ENCODE data around the gene MRS2. TPM values are rescaled to one million over a fixed set of nuclear protein-coding genes. Genes with fewer than 3 reads are reported as not detected.

Gene MRS2
- total RNA-seq = 10 to 100 TPM; 24.7 to 26.3 TPM

GRCh38 chr6:24402697-24403500 is at the start of gene MRS2:
MRS2 (plus strand) TSS chr6:24402936; CDS start chr6:24403047, 111 bp downstream.
- intact Hi-C loops (cut with micrococcal nuclease) = no loop called here
- Mint-ChIP-seq H3K9me3 (no peaks in the 10 kb centered on the region), H3K27ac (peak within 1 kb of the TSS; percentile 71), H3K27me3 (peaks cover 15% of the 10 kb centered on the region), H3K36me3 (ENCODE audit: low read depth) (peaks cover 13% of the 10 kb centered on the region), H3K4me3 (peak within 1 kb of the TSS; percentile 97), H3K4me1 (ENCODE audit: low read depth) (peaks cover 25% of the 10 kb centered on the region)
- DNase-seq = peak; percentile 81
- peak; percentile 93 for ATAC-seq
- ChIA-PET POLR2A (interaction anchor here (0.6 kb wide), 1 partner anchor 185 kb away, joined by 3 read pairs; no protein-coding TSS in a partner anchor), CTCF (interaction anchor here (0.7 to 1.3 kb wide), 3 partner anchors 9 to 92 kb away, joined by 3 to 4 read pairs (median 3); partner anchors contain the start of gene ALDH5A1)
- TF ChIP-seq CTCF (IDR thresholded peaks at IDR 0.05) = no peak

- CTCF ChIA-PET = interaction anchor here (0.7 to 1.4 kb wide), 2 partner anchors 78 to 79 kb away, joined by 3 to 4 read pairs; no protein-coding TSS in a partner anchor
- no peak overlapping the region for H3K4me3 Mint-ChIP-seq
- no peak overlapping the region for H3K27ac Mint-ChIP-seq
- peaks cover 7% of the 10 kb centered on the region for H3K4me1 Mint-ChIP-seq (ENCODE audit: low read depth)
- DNase-seq = no peak
- POLR2A ChIA-PET = interaction anchor here (1.2 kb wide), 1 partner anchor 140 kb away, joined by 4 read pairs; no protein-coding TSS in a partner anchor
- H3K27me3 Mint-ChIP-seq = peaks cover 22% of the 10 kb centered on the region
- H3K9me3 Mint-ChIP-seq = no peaks in the 10 kb centered on the region
- no peak for TF ChIP-seq CTCF (IDR thresholded peaks at IDR 0.05)
- H3K36me3 Mint-ChIP-seq (ENCODE audit: low read depth) = no peaks in the 10 kb centered on the region
- ATAC-seq = no peak
- intact Hi-C loops (cut with micrococcal nuclease) = no loop called here
Measured at GRCh38 chr6:24353861-24354260, 48.9 kb upstream of the MRS2 start.

- CTCF ChIA-PET = interaction anchor here (1.0 kb wide), 1 partner anchor 81 kb away, joined by 3 read pairs; no protein-coding TSS in a partner anchor
Measured at GRCh38 chr6:24355393-24355792, 47.3 kb upstream of the MRS2 start.

GRCh38 chr6:24356310-24356973 is 46.3 kb upstream of the MRS2 start:
- Mint-ChIP-seq H3K4me3 (no peak overlapping the region), H3K9me3 (no peaks in the 10 kb centered on the region), H3K27ac (no peak overlapping the region), H3K27me3 (peaks cover 14% of the 10 kb centered on the region), H3K36me3 (ENCODE audit: low read depth) (no peaks in the 10 kb centered on the region), H3K4me1 (ENCODE audit: low read depth) (peaks cover 15% of the 10 kb centered on the region)
- no peak for TF ChIP-seq CTCF (IDR thresholded peaks at IDR 0.05)
- DNase-seq = no peak
- POLR2A ChIA-PET = no interaction called here
- no peak for ATAC-seq
- intact Hi-C loops (cut with micrococcal nuclease) = no loop called here
- CTCF ChIA-PET = interaction anchor here (1.4 to 2.9 kb wide), 2 partner anchors 73 to 74 kb away, joined by 4 to 13 read pairs; no protein-coding TSS in a partner anchor

More at GRCh38 chr6:24355393-24355792, 47.3 kb upstream of the MRS2 start:
- intact Hi-C loops (cut with micrococcal nuclease) = no loop called here
- Mint-ChIP-seq H3K4me3 (no peak overlapping the region), H3K9me3 (no peaks in the 10 kb centered on the region), H3K4me1 (ENCODE audit: low read depth) (peaks cover 13% of the 10 kb centered on the region), H3K36me3 (ENCODE audit: low read depth) (no peaks in the 10 kb centered on the region), H3K27me3 (peaks cover 18% of the 10 kb centered on the region), H3K27ac (no peak overlapping the region)
- no peak for ATAC-seq
- TF ChIP-seq CTCF (IDR thresholded peaks at IDR 0.05) = no peak
- POLR2A ChIA-PET = no interaction called here
- DNase-seq = no peak

Data from activated CD8-positive, alpha-beta T cell treated with anti-CD3 and anti-CD28 coated beads for 36 hours (primary cell).